ENCODE data around the gene IPO4. TPM values are rescaled to one million over a fixed set of nuclear protein-coding genes. Genes with fewer than 3 reads are reported as not detected.
"Not testable (repeated sequence)": the region's sequence is repeated elsewhere in the genome, so short reads cannot be mapped to it uniquely, and the experiment has no call there.

The IPO4 gene
- 14.9 TPM for total RNA-seq
- long read RNA-seq, partial matches to known transcripts = 1 of 5 reads
- long read RNA-seq, other reads (novel, unspliced or antisense) = 1 of 5 reads

- DNase-seq (peak; percentile 93), ATAC-seq (peak; percentile 93)
- intact Hi-C loops (cut with micrococcal nuclease) = no loop called here
These were observed at the start of gene IPO4 for GRCh38 chr14:24188251-24189058. Gene IPO4, minus strand, starts transcription at chr14:24188816. Its CDS starts 29 bp downstream, at chr14:24188787.

- intact Hi-C loops (cut with micrococcal nuclease) = no loop called here
- no peak for DNase-seq
- ATAC-seq = no peak
These were observed 49.5 kb upstream of the IPO4 start for GRCh38 chr14:24238123-24238522.

- ATAC-seq (no peak), DNase-seq (no peak)
- intact Hi-C loops (cut with micrococcal nuclease) = no loop called here
These were observed 48.9 kb upstream of the IPO4 start for GRCh38 chr14:24237463-24237955.

GRCh38 chr14:24236689-24237462 is 48.3 kb upstream of the IPO4 start:
- ATAC-seq (no peak), DNase-seq (no peak)
- intact Hi-C loops (cut with micrococcal nuclease) = no loop called here

- intact Hi-C loops (cut with micrococcal nuclease) = no loop called here
- ATAC-seq (no peak), DNase-seq (no peak)
These were observed 47.4 kb upstream of the IPO4 start for GRCh38 chr14:24235804-24236688.

GRCh38 chr14:24234095-24235005 is 45.7 kb upstream of the IPO4 start:
- DNase-seq = no peak
- ATAC-seq = no peak
- intact Hi-C loops (cut with micrococcal nuclease) = no loop called here

- ATAC-seq (no peak), DNase-seq (no peak)
- intact Hi-C loops (cut with micrococcal nuclease) = no loop called here
These were observed 44.9 kb upstream of the IPO4 start for GRCh38 chr14:24233538-24233866.

GRCh38 chr14:24232645-24233537 is 44.3 kb upstream of the IPO4 start, which contains the start of gene GMPR2:
Gene GMPR2, plus strand, starts transcription at chr14:24232929. Its CDS starts 325 bp downstream, at chr14:24233254.
- no peak for DNase-seq
- ATAC-seq = peak; percentile 72
- intact Hi-C loops (cut with micrococcal nuclease) = no loop called here

- peak; percentile 90 for ATAC-seq
- intact Hi-C loops (cut with micrococcal nuclease) = no loop called here
These were observed 43.6 kb upstream of the IPO4 start, which contains the start of gene NEDD8 for GRCh38 chr14:24232121-24232644. Gene NEDD8, minus strand, starts transcription at chr14:24232367. Its CDS starts 100 bp downstream, at chr14:24232267.

GRCh38 chr14:24231263-24232120 is 42.9 kb upstream of the IPO4 start:
- DNase-seq = no peak
- intact Hi-C loops (cut with micrococcal nuclease) = no loop called here
- no peak for ATAC-seq

More at GRCh38 chr14:24232121-24232644, 43.6 kb upstream of the IPO4 start, which contains the start of gene NEDD8:
- DNase-seq = peak; percentile 94

GRCh38 chr14:24228902-24229301 is 40.3 kb upstream of the IPO4 start:
- ATAC-seq (no peak), DNase-seq (no peak)
- intact Hi-C loops (cut with micrococcal nuclease) = no loop called here

- ATAC-seq = no peak
- intact Hi-C loops (cut with micrococcal nuclease) = no loop called here
- no peak for DNase-seq
These were observed 37.9 kb upstream of the IPO4 start for GRCh38 chr14:24226473-24226872.

- ATAC-seq = no peak
- no peak for DNase-seq
- intact Hi-C loops (cut with micrococcal nuclease) = no loop called here
These were observed 36.0 kb upstream of the IPO4 start for GRCh38 chr14:24224618-24225071.

GRCh38 chr14:24222987-24223386 is 34.4 kb upstream of the IPO4 start:
- ATAC-seq; intact Hi-C loops (cut with micrococcal nuclease); DNase-seq: not testable (repeated sequence)

- DNase-seq (no peak), ATAC-seq (no peak)
- intact Hi-C loops (cut with micrococcal nuclease) = no loop called here
These were observed 30.9 kb upstream of the IPO4 start for GRCh38 chr14:24219521-24219920.

GRCh38 chr14:24219080-24219479 is 30.5 kb upstream of the IPO4 start:
- ATAC-seq (no peak), DNase-seq (no peak)
- intact Hi-C loops (cut with micrococcal nuclease) = no loop called here

Data from left ventricle myocardium superior (tissue), 1 donor.